Stimulated activated CD4-positive, alpha-beta T cell treated with anti-CD3 and anti-CD28 coated beads, Interleukin-12 subunit alpha, Interleukin-12 subunit beta, amount 100 ng/mL, for 48 hours (primary cell): ENCODE data around the gene ABLIM1.

Source experiments
- DNase-seq, 3 donors: peaks; one replicate each; pipeline ENCODE4 v3.0.0-alpha.2; 2020; ENCODE audit warnings: low read depth in 2 of 3, low spot score in 1 of 3

ABLIM1 gene

DNA sequence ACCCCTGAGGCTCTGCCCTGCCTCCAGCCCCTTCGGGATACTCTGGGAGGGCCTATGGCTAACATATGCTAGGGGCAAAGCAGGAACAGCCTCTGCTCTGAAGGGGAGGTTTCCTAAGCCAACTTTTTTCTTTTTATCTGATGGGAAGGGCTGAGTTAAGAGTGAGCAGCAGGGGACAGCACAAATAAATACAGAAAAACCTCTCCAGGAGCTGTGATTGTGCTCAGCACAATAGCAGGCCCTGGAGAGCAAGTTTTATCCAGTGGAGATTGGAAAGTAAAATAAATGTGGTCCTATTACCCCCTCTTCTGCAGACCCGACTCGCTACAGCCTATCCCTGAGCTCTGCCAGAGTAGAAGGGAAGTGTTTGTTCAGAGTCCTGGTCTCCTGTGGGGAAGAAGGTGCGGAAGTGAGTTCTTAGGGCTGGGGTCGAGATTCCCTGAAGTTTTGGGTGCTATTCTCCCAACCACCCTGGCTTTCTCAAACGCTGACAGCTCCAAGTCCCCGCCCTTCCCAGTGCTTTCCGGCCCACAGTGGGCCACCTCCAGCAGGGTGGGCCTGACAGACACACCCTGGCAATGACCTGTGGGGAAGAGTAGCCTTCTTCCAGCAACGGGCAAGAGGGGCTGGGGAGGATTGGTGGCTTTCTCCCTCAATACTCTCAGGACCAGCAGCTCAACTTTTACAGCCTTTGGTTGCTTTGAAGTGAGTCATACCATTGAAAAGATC is 230.8 kb downstream of the ABLIM1 start:
- DNase-seq = no peak

DNA sequence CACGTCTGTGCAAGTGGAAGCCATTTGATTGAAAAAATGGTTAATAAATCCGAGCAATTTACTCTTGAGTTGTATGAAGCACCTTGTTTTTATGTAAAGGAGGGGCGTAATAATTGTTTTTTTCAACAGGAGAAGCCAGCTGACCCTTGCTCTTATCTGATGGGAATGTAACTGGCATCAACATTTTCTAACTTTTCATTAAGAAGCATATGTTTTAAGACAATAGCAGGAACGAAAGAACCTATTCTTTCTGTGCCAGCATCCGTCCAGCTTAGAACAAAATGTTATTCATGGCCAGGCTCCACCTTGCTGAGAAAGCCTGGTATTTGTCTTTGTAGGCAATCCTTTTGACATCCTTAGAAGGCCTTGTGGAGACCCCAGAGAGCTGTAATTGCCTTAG is 231.6 kb downstream of the ABLIM1 start:
- DNase-seq = no peak

GRCh38 chr10:114420811-114421485 is 237.1 kb downstream of the ABLIM1 start:
- no peak for DNase-seq

DNA sequence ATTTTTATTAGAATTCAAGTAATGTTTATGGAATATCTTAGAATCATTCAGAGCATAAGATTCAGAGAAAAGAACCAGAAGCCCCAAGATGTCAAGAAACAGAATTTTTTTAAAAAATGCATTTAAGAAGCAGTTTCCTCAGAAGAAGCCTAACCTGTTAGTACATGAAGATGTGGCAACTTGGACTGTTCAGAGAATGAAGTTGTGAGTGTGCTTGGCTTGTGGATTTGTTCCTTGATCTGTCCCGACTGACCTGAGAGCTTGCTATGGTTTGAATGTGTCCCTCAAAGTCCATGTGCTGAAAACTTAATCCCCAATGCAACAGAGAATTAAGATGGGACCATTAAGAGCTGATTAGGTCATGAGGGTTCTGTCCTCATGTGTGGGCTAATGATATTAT is 240.0 kb downstream of the ABLIM1 start:
- DNase-seq = no peak

DNA sequence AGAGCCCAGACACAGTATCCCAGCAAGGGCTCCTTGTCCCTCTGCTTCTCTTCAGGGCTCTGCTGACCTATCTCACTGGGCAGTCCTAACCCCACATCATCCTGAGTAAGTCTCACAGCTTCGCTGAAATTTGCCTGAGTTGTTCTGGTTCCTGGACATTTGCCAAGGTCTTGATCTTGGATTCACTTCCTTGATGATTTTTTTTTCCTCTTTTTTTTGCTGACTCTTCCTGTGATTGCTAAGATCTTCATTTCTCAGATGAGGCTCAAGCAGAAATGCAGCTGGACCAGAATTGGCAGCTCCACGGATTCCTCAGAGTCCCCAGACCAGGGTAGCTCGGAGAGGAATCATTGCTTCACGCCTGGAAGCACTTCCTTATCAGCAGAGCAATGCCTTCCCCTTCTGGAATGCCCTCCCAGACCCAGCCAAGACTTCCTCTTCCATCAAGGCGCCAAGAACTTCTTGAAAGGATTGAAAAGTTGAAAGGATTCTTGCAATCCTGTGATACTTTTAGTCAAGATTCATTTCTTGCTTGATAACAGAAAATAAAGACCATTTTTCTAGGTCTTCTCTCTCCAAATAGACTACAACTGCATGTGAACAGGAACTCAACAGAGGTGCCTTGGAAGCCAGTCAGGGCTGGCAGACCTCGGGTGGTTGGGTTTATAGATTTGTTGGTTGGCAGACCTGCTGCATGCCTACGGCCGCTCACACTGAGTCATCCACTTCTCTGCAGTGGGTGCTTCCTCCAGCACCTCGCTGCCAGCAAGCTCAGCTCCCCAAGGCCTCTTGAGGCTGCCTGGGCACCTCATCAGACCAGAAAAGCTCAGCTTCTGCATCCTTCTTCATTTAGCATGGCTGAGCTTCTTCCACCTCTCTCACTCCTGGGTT is 244.9 kb downstream of the ABLIM1 start:
- DNase-seq = no peak

GRCh38 chr10:114408968-114409444 is 249.1 kb downstream of the ABLIM1 start:
- no peak for DNase-seq

GRCh38 chr10:114408112-114408967 is 249.7 kb downstream of the ABLIM1 start:
- DNase-seq = no peak

- no peak for DNase-seq
Observed at GRCh38 chr10:114406455-114406854, 251.6 kb downstream of the ABLIM1 start.

GRCh38 chr10:114405011-114405350 is 253.1 kb downstream of the ABLIM1 start:
- DNase-seq = no peak

DNA sequence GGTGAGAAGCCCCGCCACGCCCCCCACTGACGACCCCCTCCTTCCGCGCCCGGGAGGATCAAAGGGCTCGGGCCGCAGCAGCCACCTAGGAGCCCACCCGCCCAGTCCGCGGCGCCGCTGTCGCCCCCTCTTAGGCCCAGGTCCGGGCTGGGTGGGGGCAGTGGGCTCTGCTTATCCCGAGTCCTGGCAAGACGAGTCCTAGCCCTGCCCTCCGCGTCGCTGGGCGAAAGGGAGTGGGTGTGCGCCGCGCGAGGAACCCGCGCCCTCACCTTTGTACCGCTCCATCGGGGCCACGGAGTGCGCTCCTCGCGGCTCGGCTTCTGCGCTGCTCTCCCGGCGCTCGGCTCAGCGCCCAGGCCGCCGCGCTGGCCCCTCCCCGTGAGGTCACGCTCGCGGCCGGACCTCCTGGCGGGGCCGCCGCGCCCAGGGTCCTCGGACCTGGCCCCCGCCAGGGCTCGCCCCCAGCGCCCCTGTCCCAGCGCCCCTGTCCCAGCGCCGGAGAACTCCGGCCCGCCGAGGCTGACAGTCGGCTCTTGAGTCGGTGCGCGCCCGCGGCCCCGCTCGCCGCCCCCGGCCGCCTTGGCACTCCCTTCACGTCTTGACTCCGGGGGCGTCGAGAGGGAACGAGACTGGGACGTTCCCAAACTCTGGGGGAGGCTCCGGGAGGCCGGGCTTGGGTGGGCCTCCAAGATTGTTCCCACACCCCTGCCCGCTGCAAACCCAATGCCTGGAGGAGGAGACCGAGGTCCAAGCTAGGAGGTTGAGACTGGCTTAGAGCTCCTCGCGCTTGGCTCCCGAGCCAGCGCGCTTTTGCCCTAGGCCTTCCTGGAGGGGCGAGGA is 253.7 kb downstream of the ABLIM1 start, which contains the start of gene AFAP1L2:
TSS of gene AFAP1L2 (minus strand) at position 332 of the 840 bp plus-strand sequence. CDS start at position 285, 47 bp downstream.
- no peak for DNase-seq

DNA sequence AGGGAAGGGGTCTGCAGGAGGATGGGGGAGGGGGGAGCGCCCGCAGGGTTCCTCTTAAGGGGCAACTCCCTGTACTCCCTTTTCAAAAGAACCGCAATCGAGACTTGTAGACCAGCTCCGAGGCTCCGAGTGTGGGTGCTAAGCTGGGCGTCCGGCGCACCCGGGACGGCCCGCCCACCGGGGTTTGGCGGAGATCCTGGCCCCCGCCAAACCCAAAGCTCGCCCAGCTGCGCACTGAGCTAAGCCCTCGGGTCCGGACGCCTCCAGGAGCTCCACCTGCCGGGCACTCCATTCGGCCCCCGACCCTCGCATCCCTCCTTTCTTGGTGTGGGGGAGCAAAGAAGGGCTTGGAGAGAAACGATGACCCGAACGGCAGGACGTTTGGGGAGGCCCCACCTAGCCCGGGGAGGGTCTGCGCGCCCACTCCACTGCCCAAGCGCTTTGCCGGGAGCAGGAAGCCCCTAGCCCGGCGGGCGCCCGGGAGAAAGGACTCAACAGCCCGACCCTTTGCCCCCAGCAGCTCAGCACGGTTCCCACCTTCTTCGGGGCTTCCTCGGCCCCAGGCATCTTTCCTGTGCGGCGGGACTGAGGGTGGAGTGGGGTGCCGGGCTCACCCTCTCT is 254.4 kb downstream of the ABLIM1 start:
- no peak for DNase-seq

DNA sequence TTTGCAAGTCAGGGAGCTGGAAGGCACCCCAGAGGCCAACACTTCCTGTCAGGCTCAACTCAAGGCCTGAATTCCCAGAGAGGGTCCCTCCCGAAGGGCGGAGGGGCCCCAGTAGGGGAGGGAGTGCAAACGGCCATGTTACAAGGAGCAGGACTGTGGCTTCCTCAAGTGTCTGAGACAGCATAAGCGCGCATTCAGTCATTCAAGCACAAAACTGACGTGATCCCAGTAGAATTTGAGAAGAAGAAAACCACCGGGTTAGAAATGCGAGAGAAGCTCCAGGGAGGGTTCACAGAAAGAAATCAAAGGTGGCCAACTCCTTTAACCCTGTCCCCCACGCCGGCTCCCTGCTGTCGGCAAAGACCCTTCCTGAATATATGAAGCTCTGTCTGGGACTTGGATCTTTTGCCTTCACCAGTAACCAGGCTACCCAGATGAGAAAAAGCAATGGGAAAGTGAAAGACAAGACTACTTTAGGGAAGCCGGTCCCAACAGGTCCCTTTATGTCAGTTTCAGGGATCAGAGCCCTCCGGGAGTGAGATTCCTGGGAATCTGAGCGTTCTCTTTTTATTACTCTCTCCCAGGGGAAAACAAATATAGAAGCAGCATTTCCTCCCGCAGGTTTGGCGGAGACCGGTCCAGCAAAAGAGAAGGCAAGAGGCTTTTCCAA is 255.1 kb downstream of the ABLIM1 start:
- DNase-seq = no peak

- no peak for DNase-seq
Observed at GRCh38 chr10:114402233-114402632, 255.8 kb downstream of the ABLIM1 start.

GRCh38 chr10:114401195-114401791 is 256.8 kb downstream of the ABLIM1 start:
- no peak for DNase-seq

DNA sequence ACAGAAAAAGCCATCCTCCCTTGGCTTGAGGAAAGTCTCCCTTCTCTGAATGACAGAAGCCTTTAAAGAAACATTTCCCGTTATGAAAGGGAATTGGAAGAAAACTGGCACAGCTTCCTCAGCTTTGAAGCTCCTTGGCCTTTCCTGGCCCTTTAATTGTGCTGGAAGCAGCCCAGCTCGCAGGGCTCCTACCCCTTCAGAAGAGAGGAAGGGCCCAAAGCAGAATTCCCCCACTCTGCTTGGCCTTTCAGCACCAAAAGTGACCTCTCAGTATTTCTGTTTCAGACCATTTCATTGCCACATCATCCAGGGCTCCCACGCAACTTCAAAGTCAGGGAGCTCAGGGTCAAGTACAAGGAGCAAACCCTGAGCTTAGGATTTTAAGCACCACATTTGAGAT is 258.0 kb downstream of the ABLIM1 start:
- no peak for DNase-seq

DNA sequence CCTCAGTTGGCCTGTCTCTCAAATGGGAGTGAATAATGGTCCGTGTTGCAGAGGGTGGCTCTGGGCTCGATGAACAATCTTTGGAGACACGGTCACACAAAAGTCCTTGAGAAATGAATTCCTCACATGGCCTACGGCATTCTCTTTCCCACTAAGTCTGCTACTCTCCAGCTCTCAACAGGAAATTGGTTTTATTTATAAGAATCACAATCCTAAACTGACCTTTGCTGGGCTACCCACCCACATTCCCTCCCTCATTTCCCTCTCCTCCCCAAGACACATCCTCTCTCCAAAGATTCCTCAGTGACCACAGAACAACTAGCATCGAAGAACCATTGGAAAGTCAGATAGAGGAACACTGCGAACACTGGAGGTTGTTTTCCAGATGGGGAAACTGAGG is 258.5 kb downstream of the ABLIM1 start:
- no peak for DNase-seq

- DNase-seq = no peak
Observed at GRCh38 chr10:114398587-114399331, 259.3 kb downstream of the ABLIM1 start.

- no peak for DNase-seq
Observed at GRCh38 chr10:114397651-114398145, 260.4 kb downstream of the ABLIM1 start.
